Neural progenitor cell (in vitro differentiated cells): ENCODE results near the gene TMEM184A. TPM values are rescaled to one million over a fixed set of nuclear protein-coding genes. Genes with fewer than 3 reads are reported as not detected.

Experiments used
- DNase-seq: peaks from one replicate; pipeline ENCODE4 v3.0.0-alpha.2; 2016; ENCODE audit warnings: low spot score
- H2AFZ ChIP-seq: fragments of 200-600 bp; sonication (generic); replicated peaks from 2 replicates; pipeline ENCODE4 v1.6.1; 2016; ENCODE audit warnings: antibody characterized with exemption
- H3F3A ChIP-seq: fragments of 200-600 bp; sonication (generic); 2 replicates; pipeline ENCODE4 v1.6.1; 2016; ENCODE audit warnings: antibody characterized with exemption, low read depth
- H3K27ac ChIP-seq: fragments of 200-600 bp; sonication (generic); 2 replicates; pipeline ENCODE4 v1.5.1; 2016; ENCODE audit warnings: mild to moderate bottlenecking
- H3K27me3 ChIP-seq: fragments of 200-600 bp; sonication (generic); 2 replicates; pipeline ENCODE4 v1.6.1; 2016; ENCODE audit warnings: mild to moderate bottlenecking, moderate library complexity
- H3K36me3 ChIP-seq: fragments of 200-600 bp; sonication (generic); 2 replicates; pipeline ENCODE4 v1.5.1; 2016
- H3K4me1 ChIP-seq: fragments of 200-600 bp; sonication (generic); 2 replicates; pipeline ENCODE4 v1.6.1; 2016; ENCODE audit warnings: mixed run types
- H3K4me2 ChIP-seq: fragments of 200-600 bp; sonication (generic); 2 replicates; pipeline ENCODE4 v1.6.1; 2016
- H3K4me3 ChIP-seq: fragments of 200-600 bp; sonication (generic); 2 replicates; pipeline ENCODE4 v1.5.1; 2016
- H3K79me2 ChIP-seq: fragments of 200-600 bp; sonication (generic); 2 replicates; pipeline ENCODE4 v1.6.1; 2016; ENCODE audit warnings: low read depth
- H3K9ac ChIP-seq: fragments of 200-600 bp; sonication (generic); 2 replicates; pipeline ENCODE4 v1.6.1; 2016
- H3K9me3 ChIP-seq: fragments of 200-600 bp; sonication (generic); 2 replicates; pipeline ENCODE4 v1.5.1; 2016; ENCODE audit warnings: low read depth
- H4K20me1 ChIP-seq: fragments of 200-600 bp; sonication (generic); 2 replicates; pipeline ENCODE4 v1.6.1; 2016; ENCODE audit warnings: low read depth
- H3K27ac Mint-ChIP-seq: 3 replicates; pipeline ENCODE4 v1.8.0; 2021; ENCODE audit warnings: mixed read lengths
- H3K27me3 Mint-ChIP-seq: 2 replicates; pipeline ENCODE4 v1.8.0; 2022; ENCODE audit warnings: low read depth, mild to moderate bottlenecking, inconsistent platforms, moderate library complexity, mixed read lengths; ENCODE audit not compliant: insufficient read depth
- H3K36me3 Mint-ChIP-seq: 3 replicates; pipeline ENCODE4 v1.8.0; 2021; ENCODE audit warnings: mixed read lengths
- H3K4me1 Mint-ChIP-seq: 3 replicates; pipeline ENCODE4 v1.8.0; 2021; ENCODE audit warnings: mixed read lengths
- H3K4me3 Mint-ChIP-seq: 3 replicates; pipeline ENCODE4 v1.8.0; 2021; ENCODE audit warnings: mild to moderate bottlenecking, moderate library complexity, mixed read lengths
- H3K9me3 Mint-ChIP-seq: 3 replicates; pipeline ENCODE4 v1.8.0; 2020; ENCODE audit warnings: mixed read lengths
- EZH2 ChIP-seq: fragments of 200-600 bp; sonication (generic); IDR thresholded peaks from 2 replicates; pipeline ENCODE4 v1.6.1; 2017; ENCODE audit warnings: antibody characterized with exemption, mild to moderate bottlenecking, moderate library complexity
- EZH2phosphoT487 ChIP-seq: fragments of 200-600 bp; sonication (generic); IDR thresholded peaks from 2 replicates; pipeline ENCODE4 v1.6.1; 2017; ENCODE audit warnings: antibody characterized with exemption
- total RNA-seq: library from RNA; depleted of rRNA; stranded (reverse); fragments of >200 nt; gene quantifications from 2 replicates; pipeline ENCODE4 v1.2.3, GENCODE V29; 2015; ENCODE audit warnings: low replicate concordance
- TF ChIP-seq, protein P1 (sequence below): fragments of 200-600 bp; sonication (generic); IDR thresholded peaks from 2 replicates; pipeline ENCODE4 v1.5.1; 2017; ENCODE audit warnings: antibody characterized with exemption, mild to moderate bottlenecking

TMEM184A gene
- total RNA-seq, 1 donor from 2014 or later, result 0.17 TPM

DNA sequence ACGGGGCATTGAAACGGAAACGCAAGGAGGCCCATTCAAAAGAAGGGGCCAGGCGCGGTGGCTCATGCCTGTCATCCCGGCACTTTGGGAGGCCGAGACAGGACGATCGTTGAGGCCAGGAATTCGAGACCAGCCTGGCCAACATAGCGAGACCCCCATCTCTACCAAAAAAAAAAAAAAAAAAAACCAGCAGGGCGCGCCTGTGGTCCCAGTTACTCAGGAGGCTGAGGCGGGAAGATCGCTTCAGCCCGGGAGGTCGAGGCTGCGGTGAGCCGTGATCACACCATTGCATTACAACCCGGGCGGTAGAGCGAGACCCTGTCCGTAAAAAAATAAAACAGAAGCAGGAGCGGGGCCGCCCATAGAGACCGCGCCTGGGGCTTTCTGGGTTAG is 13.4 kb upstream of the TMEM184A start:
- Histone ChIP-seq H3K36me3 (no peaks in the 10 kb centered on the region), H3K27me3 (no peaks in the 10 kb centered on the region), H3K4me3 (peak overlapping the region; percentile 60), H3F3A (peaks cover 13% of the 10 kb centered on the region), H3K79me2 (peaks cover 21% of the 10 kb centered on the region), H3K4me2 (peak overlapping the region; percentile 82), H3K27ac (no peak overlapping the region), H2AFZ (no peak overlapping the region), H3K4me1 (peaks cover 3% of the 10 kb centered on the region), H4K20me1 (no peaks in the 10 kb centered on the region), H3K9me3 (no peaks in the 10 kb centered on the region), H3K9ac (peak overlapping the region; percentile 42)
- Mint-ChIP-seq H3K27ac (no peak overlapping the region), H3K4me3 (peak overlapping the region; percentile 87), H3K27me3 (peaks cover 2% of the 10 kb centered on the region), H3K4me1 (peaks cover 32% of the 10 kb centered on the region), H3K9me3 (no peaks in the 10 kb centered on the region), H3K36me3 (no peaks in the 10 kb centered on the region)
- TF ChIP-seq EZH2, result no peak
- DNase-seq, result no peak

DNA sequence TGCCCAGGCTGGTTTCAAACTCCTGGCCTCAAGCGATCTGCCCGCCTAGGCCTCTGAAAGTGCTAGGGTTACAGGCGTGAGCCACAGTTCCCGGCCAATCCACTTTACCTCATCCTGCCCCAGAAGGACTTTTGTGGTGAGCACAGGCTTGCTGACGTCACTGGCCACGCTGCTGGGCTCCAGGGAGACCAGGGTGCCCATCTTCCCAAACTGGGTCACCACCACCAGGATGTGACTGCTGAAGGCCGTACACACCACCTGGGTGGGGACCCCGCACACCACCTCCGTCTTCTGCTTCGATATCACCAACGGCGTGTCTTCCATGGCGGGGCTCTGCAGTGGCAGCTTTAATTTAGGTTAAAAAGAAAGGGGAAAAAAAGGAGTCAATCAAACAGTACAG is 13.0 kb upstream of the TMEM184A start:
- Mint-ChIP-seq H3K36me3 (no peaks in the 10 kb centered on the region), H3K4me3 (peak overlapping the region; percentile 87), H3K27ac (peak overlapping the region; percentile 25), H3K4me1 (peaks cover 32% of the 10 kb centered on the region), H3K27me3 (peaks cover 2% of the 10 kb centered on the region), H3K9me3 (no peaks in the 10 kb centered on the region)
- no peaks in the 10 kb centered on the region for H3K9me3 ChIP-seq
- no peak for TF ChIP-seq EZH2
- TF ChIP-seq, protein P1, sequence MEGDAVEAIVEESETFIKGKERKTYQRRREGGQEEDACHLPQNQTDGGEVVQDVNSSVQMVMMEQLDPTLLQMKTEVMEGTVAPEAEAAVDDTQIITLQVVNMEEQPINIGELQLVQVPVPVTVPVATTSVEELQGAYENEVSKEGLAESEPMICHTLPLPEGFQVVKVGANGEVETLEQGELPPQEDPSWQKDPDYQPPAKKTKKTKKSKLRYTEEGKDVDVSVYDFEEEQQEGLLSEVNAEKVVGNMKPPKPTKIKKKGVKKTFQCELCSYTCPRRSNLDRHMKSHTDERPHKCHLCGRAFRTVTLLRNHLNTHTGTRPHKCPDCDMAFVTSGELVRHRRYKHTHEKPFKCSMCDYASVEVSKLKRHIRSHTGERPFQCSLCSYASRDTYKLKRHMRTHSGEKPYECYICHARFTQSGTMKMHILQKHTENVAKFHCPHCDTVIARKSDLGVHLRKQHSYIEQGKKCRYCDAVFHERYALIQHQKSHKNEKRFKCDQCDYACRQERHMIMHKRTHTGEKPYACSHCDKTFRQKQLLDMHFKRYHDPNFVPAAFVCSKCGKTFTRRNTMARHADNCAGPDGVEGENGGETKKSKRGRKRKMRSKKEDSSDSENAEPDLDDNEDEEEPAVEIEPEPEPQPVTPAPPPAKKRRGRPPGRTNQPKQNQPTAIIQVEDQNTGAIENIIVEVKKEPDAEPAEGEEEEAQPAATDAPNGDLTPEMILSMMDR, result no peak
- TF ChIP-seq EZH2phosphoT487, result no peak
- no peak overlapping the region for H3K9ac ChIP-seq
- H3F3A ChIP-seq, result peaks cover 13% of the 10 kb centered on the region
- peaks cover 3% of the 10 kb centered on the region for H3K4me1 ChIP-seq
- H3K27me3 ChIP-seq, result no peaks in the 10 kb centered on the region
- peaks cover 21% of the 10 kb centered on the region for H3K79me2 ChIP-seq
- no peak overlapping the region for H3K27ac ChIP-seq
- no peaks in the 10 kb centered on the region for H4K20me1 ChIP-seq
- no peak for DNase-seq
- no peak overlapping the region for H2AFZ ChIP-seq
- peak overlapping the region; percentile 82 for H3K4me2 ChIP-seq
- peak overlapping the region; percentile 60 for H3K4me3 ChIP-seq
- no peaks in the 10 kb centered on the region for H3K36me3 ChIP-seq

DNA sequence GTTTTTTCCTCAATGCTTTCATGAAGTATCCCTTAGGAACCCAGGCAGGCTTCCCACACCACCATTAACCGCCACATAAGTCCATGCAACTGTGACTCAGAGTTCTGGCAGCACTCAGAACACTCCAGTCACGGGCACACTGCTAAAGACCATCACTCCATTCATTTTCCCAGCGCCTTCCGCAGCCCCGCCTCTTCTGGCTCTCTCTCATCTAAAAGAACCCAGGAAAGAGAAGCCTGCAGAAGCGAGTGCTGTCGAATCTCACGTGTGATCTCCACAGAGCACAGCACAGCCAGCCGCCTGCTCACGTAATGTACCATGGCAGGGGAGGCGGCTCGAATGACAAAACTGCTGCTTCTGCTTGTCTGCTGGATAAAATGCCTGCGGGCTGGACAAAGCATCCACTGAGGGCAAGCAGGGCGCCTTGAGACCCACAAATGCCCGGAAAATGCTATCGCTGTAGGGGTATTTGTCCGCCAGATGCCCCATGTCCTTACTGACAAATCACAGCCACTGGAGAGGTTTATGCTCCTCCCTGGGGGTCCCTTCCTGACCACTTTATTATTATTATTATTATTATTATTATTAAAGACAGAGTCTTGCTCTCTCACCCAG is 12.0 kb upstream of the TMEM184A start:
- Histone ChIP-seq H3K36me3 (no peaks in the 10 kb centered on the region), H4K20me1 (no peaks in the 10 kb centered on the region), H3K27ac (no peak overlapping the region), H3K27me3 (no peaks in the 10 kb centered on the region), H3F3A (peaks cover 13% of the 10 kb centered on the region), H3K4me2 (no peak overlapping the region), H3K4me3 (no peak overlapping the region), H3K9ac (no peak overlapping the region), H3K9me3 (no peaks in the 10 kb centered on the region), H2AFZ (no peak overlapping the region), H3K4me1 (peaks cover 3% of the 10 kb centered on the region), H3K79me2 (peaks cover 21% of the 10 kb centered on the region)
- DNase-seq, result no peak
- H3K36me3 Mint-ChIP-seq, result no peaks in the 10 kb centered on the region
- no peak for TF ChIP-seq EZH2
- TF ChIP-seq EZH2phosphoT487, result no peak
- TF ChIP-seq, protein P1, result no peak
- peak overlapping the region; percentile 87 for H3K4me3 Mint-ChIP-seq
- peaks cover 2% of the 10 kb centered on the region for H3K27me3 Mint-ChIP-seq
- H3K27ac Mint-ChIP-seq, result peak overlapping the region; percentile 46
- no peaks in the 10 kb centered on the region for H3K9me3 Mint-ChIP-seq
- peaks cover 32% of the 10 kb centered on the region for H3K4me1 Mint-ChIP-seq

DNA sequence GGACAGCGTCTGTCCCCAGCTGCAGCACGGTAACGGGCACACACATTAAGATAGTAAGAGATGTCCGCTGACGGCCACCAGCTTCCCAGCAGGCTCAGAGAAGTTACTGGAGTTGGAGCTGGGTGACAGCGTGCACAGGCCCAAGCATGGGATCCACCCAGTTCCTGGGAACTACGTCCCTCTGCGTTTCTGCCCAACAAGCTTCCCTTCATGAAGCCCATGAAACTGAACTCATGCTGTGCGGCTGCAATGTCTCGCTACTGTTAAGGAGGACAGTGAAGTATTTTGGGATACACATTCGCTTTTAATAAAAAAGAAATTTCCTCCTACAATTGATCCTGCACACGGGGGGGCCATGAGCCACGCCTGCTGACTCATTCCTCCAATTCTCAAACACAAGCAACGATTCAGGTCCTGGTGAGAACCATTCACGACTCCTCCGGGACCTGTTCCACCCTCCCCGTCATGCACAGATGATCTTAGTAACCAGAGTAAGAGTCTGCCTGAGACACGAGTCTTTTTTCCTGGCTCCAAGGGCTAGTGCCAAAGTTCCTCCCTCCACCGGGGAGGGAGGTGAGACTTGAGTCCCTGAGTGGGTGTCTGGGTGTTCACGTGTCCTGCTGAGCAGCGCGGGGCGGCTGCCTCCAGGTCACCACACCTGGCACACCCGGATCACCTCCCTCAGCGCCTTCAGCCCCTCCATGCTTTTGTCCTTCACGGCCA is 11.2 kb upstream of the TMEM184A start:
- H3K4me3 ChIP-seq, result no peak overlapping the region
- Mint-ChIP-seq H3K4me1 (peaks cover 34% of the 10 kb centered on the region), H3K27me3 (peaks cover 2% of the 10 kb centered on the region), H3K27ac (no peak overlapping the region), H3K36me3 (no peaks in the 10 kb centered on the region), H3K9me3 (no peaks in the 10 kb centered on the region), H3K4me3 (peak overlapping the region; percentile 79)
- no peaks in the 10 kb centered on the region for H4K20me1 ChIP-seq
- no peak overlapping the region for H3K9ac ChIP-seq
- H3K36me3 ChIP-seq, result no peaks in the 10 kb centered on the region
- no peak for DNase-seq
- H3K27ac ChIP-seq, result no peak overlapping the region
- H3K4me1 ChIP-seq, result peaks cover 3% of the 10 kb centered on the region
- no peak for TF ChIP-seq EZH2
- TF ChIP-seq, protein P1, result no peak
- no peak for TF ChIP-seq EZH2phosphoT487
- peaks cover 21% of the 10 kb centered on the region for H3K79me2 ChIP-seq
- no peaks in the 10 kb centered on the region for H3K27me3 ChIP-seq
- no peak overlapping the region for H2AFZ ChIP-seq
- peaks cover 12% of the 10 kb centered on the region for H3F3A ChIP-seq
- H3K9me3 ChIP-seq, result no peaks in the 10 kb centered on the region
- H3K4me2 ChIP-seq, result no peak overlapping the region
